ENCODE results near the gene SRD5A1.

The SRD5A1 gene

DNA sequence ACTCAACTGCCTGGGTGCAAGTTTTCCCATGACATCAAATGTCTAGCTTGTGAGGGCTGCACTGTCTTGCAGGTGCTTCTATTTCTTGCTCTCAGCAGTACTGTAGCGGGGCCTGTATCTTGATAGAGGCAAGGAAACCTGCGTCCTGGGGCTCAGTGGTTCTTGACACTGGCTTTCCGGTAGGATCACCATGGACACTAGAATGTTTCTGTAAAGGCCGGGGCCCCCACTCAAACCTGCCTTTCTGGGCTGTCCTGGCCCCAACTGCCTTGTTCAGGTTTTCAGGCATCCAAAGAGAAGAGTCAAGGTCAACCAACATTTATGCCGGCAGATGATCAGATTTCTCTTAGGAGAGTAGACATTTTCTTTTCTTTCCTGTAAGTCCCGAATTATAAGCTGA, 53.3 kb downstream of the SRD5A1 start:
- no peak for DNase-seq (ENCODE audit: low spot score)

GRCh38 chr5:6686915-6687409, 53.7 kb downstream of the SRD5A1 start:
- peak; percentile 77 for DNase-seq (ENCODE audit: low spot score)

DNA sequence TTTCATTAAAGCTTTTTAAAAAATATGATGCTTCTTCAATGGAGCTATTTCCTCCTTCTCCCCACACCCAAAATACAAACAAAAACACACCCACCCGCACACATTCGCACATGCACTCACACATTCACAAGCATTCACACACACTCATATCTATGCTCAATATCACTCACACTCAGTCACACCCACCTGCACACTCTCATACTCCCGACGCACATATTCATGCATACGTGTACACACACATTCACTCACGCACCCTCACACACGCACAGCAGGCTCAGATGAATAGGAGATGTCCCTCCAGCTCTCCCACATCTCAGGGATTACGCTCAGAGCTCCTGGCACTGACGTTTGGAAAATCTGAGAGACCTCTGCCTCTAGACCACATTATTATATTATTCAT, 54.3 kb downstream of the SRD5A1 start:
- DNase-seq (ENCODE audit: low spot score), result no peak

DNA sequence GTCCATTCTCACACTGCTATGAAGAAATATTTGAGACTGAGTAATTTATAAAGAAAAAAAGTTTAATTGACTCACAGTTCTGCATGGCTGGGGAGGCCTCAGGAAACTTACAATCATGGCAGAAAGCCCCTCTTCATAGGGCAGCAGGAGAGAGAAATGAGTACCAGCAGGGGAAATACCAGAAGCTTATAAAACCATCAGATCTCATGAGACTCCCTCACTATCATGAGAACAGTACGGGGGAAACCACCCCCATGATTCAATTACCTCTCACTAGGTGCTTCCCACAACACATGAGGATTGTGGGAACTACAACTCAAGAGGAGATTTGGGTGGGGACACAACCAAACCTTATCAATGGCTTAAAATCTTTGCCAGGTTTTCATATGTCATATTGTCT, 59.7 kb downstream of the SRD5A1 start:
- DNase-seq (ENCODE audit: low spot score), result no peak

- no peak for DNase-seq (ENCODE audit: low spot score)
Observed at GRCh38 chr5:6698696-6699095, 65.5 kb downstream of the SRD5A1 start.

DNA sequence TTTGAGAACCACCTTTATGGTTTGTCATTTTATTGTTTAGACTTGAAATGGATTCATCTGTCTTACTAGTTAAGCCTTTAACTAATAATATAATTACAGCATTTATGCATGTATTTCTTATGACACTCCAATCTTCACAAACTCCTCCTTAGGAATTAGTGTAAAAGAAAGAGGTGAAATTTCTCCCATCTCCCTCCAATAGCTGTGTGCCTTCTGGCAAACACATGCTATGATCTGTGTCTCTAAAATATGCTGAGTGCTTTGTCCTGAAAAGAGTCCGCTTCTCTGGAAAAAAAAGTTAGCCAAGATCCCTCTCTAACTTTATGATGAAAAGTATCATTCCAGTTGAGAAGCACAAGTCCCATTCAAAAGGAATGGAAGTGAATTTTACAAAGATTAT, 66.1 kb downstream of the SRD5A1 start:
- DNase-seq (ENCODE audit: low spot score), result no peak

- DNase-seq (ENCODE audit: low spot score), result no peak
Observed at GRCh38 chr5:6700074-6700684, 66.9 kb downstream of the SRD5A1 start.

- no peak for DNase-seq (ENCODE audit: low spot score)
Observed at GRCh38 chr5:6700685-6701355, 67.6 kb downstream of the SRD5A1 start.

- DNase-seq (ENCODE audit: low spot score), result no peak
Observed at GRCh38 chr5:6701491-6701890, 68.3 kb downstream of the SRD5A1 start.

- no peak for DNase-seq (ENCODE audit: low spot score)
Observed at GRCh38 chr5:6702633-6703032, 69.4 kb downstream of the SRD5A1 start.

- no peak for DNase-seq (ENCODE audit: low spot score)
Observed at GRCh38 chr5:6703806-6704205, 70.6 kb downstream of the SRD5A1 start.

GRCh38 chr5:6704361-6704851, 71.2 kb downstream of the SRD5A1 start:
- DNase-seq (ENCODE audit: low spot score), result no peak

- no peak for DNase-seq (ENCODE audit: low spot score)
Observed at GRCh38 chr5:6705088-6705487, 71.8 kb downstream of the SRD5A1 start.

DNA sequence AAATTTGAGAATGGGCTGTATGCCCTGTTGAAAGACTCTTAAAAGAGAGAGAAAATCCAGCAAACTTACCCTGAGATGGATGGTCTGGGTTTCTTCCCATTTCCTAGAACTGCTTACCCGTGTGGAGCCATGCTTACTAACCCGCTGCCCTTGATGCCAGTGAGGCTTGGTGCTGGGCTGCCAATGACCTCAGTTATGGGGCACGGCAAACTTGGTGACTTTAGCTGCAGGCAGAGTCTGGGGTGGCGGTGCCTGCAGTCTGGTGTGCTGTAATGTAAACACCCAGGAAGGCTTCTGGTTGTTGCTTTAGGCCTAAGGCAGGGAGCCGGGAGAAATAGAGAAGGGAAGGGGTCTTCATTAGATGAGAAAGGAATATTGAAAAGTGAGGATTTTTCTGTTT, 72.7 kb downstream of the SRD5A1 start:
- DNase-seq (ENCODE audit: low spot score), result no peak

DNA sequence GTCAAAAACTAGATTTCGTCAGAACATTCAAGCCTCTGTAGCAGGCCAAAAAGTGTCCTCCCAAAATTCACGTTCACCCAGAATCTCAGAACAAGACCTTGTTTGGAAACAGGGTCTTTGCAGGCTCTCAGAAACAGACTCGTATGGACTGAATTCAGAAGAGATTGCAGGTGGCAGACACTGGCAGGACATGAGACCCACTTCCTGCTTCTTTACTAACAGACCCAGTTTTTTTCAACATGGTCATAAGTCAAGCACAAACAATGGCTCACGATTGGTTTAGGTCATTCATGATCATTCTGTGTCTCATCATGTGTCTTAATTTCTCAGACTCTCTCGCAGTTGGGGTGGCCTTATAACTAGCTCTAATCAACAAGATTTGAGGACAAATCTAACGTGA, 74.6 kb downstream of the SRD5A1 start:
- DNase-seq (ENCODE audit: low spot score), result no peak

DNA sequence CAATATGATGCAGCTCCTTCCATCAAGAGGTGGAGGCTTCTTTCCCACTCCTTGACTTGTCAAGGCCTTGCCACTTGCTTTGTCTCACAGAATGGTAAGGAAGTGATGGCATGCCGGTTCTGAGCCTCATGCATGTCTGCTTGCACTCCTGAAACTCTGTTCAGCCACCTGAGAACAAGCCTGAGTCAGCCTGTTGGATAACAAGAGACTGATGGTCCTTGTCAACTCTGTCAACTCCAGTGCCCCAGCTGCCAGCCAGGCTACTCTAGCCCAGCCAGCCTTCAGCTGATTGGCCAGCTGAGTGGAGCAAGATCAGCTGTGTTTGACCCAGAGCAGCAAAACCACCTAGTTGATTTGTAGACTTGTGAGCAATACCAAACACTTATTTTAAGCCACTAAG, 75.6 kb downstream of the SRD5A1 start:
- DNase-seq (ENCODE audit: low spot score), result no peak

GRCh38 chr5:6710070-6710469, 76.8 kb downstream of the SRD5A1 start:
- DNase-seq (ENCODE audit: low spot score), result no peak

DNA sequence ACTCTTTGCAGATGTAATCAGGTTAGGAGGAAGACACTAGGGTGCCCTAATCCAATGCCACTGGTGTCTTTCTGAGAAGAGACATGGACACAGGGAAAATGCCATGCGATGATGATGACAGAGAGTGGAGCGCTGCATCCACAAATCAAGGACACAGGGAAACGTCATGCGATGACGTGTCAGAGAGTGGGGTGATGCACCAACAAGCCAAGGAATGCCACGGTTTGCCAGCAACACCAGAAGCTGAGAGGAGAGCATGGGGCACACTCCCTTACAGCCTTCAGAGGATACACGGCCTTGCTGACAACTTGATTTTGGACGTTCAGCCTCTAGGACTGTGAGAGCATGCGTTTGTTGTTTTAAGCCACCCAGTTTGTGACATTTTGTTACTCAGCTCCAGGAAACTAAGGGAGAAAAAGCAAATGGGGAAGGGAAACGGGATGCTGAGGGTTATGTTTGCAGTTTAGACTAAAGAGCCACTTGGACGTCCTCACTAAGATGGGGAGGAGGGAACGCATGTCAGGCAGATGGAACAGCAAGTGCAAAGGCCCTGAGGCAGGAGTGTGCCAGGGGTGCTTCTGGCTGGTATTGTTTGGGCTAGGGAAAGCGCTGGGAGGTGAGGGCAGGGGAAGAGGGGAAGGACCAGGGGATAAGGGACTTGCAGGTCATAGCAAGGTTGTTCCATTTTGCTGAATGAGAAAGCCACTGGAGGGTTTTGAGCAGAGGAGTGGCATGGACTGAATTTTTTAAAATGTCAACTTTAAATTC, 77.5 kb downstream of the SRD5A1 start:
- DNase-seq (ENCODE audit: low spot score), result no peak

- no peak for DNase-seq (ENCODE audit: low spot score)
Observed at GRCh38 chr5:6711409-6712141, 78.3 kb downstream of the SRD5A1 start.

GRCh38 chr5:6712142-6712576, 78.9 kb downstream of the SRD5A1 start:
- peak; percentile 75 for DNase-seq (ENCODE audit: low spot score)

DNA sequence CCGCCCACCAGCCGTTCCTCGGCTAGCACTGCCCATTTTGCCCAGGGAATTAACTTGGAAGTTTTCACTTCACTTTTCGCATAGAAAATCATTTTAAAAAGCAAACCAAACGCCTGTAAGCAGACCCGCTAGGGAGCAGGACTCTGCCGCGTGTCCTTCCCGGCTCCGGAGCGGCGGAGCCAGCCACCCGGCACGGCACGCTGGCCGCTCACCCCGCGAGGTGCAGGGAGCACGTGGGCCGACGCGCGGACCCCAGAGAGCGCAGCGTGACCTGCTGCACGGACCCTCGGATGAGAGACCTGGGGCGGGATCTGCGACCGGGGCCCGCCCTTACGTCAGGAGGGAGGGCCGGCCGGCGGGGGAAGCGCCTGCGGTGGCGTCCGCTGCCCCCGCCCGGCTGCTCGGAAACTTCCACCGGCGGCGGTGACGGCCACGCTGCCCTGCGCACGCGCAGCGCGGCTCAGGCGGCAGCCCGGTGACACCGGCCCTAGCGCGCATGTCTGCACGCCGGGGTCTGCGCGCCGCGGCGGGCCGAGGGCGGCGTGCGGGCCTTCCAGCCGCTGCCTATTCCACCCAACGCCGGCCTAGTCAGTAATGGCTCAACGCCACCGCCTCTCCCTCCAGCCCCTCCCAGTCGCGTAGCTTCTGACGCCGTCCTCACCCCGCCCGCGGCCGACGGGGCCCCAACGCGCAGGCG, 79.5 kb downstream of the SRD5A1 start:
- peak; percentile 97 for DNase-seq (ENCODE audit: low spot score)
